Measurements from ENCODE around the gene PECR.

- TF ChIP-seq POLR2AphosphoS5 (IDR thresholded peaks at IDR 0.05; ENCODE audit: low read depth, low read length) (0 out of 2 replicates have a peak, but pooled peaks have one; percentile 31), POLR2A (IDR thresholded peaks at IDR 0.05; ENCODE audit: low read depth, low read length) (no peak), SPI1 (IDR thresholded peaks at IDR 0.05; ENCODE audit: low read depth, low read length) (peak; percentile 65), TAF1 (IDR thresholded peaks at IDR 0.05; ENCODE audit: low read depth, low read length) (no peak), PAX5 (IDR thresholded peaks at IDR 0.05; ENCODE audit: insufficient read depth, low read length, severe bottlenecking) (no peak)
Measured at GRCh38 chr2:216006164-216006663, 75.4 kb downstream of the PECR start.
